ENCODE measurements around the gene EFNB2. TPM values are rescaled to one million over a fixed set of nuclear protein-coding genes. Genes with fewer than 3 reads are reported as not detected.

EFNB2 gene
- total RNA-seq, 1 donor from 2014 or later = 0.31 TPM

DNA sequence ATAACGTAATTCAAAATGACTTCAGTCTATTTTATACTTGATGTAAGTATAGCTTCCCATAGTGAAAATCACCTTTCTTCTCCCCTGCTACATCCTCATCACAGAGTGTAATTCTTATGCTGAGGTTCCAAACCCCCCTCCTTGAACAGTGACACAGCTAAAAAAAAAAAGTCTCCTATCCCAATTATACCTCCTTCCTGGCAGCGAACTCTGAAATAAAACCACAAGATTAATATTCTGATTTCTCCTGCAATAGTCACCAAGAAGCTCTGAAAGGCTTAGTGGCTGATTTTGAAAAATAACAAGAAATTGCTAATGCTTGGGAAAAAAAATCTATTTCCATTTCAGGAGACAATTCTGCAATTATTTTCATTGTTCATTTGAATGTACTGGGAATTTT lies 36.3 kb downstream of the EFNB2 start:
- POLR2A ChIA-PET = no interaction called here
- Mint-ChIP-seq H3K4me3 (no peak overlapping the region), H3K27me3 (peaks cover 40% of the 10 kb centered on the region), H3K9me3 (no peaks in the 10 kb centered on the region), H3K36me3 (ENCODE audit: low read depth) (no peaks in the 10 kb centered on the region), H3K4me1 (peaks cover 4% of the 10 kb centered on the region), H3K27ac (no peak overlapping the region)
- intact Hi-C loops (cut with micrococcal nuclease) = no loop called here
- CTCF ChIA-PET = no interaction called here
- ATAC-seq (ENCODE audit: low read depth) = no peak
- DNase-seq = no peak
- TF ChIP-seq, protein P1, sequence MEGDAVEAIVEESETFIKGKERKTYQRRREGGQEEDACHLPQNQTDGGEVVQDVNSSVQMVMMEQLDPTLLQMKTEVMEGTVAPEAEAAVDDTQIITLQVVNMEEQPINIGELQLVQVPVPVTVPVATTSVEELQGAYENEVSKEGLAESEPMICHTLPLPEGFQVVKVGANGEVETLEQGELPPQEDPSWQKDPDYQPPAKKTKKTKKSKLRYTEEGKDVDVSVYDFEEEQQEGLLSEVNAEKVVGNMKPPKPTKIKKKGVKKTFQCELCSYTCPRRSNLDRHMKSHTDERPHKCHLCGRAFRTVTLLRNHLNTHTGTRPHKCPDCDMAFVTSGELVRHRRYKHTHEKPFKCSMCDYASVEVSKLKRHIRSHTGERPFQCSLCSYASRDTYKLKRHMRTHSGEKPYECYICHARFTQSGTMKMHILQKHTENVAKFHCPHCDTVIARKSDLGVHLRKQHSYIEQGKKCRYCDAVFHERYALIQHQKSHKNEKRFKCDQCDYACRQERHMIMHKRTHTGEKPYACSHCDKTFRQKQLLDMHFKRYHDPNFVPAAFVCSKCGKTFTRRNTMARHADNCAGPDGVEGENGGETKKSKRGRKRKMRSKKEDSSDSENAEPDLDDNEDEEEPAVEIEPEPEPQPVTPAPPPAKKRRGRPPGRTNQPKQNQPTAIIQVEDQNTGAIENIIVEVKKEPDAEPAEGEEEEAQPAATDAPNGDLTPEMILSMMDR (IDR thresholded peaks at IDR 0.05) = no peak

GRCh38 chr13:106498571-106498970 lies 36.9 kb downstream of the EFNB2 start:
- Mint-ChIP-seq H3K36me3 (ENCODE audit: low read depth) (no peaks in the 10 kb centered on the region), H3K27ac (no peak overlapping the region), H3K9me3 (no peaks in the 10 kb centered on the region), H3K4me1 (peaks cover 9% of the 10 kb centered on the region), H3K4me3 (no peak overlapping the region), H3K27me3 (peaks cover 45% of the 10 kb centered on the region)
- ATAC-seq (ENCODE audit: low read depth) = no peak
- intact Hi-C loops (cut with micrococcal nuclease) = no loop called here
- TF ChIP-seq, protein P1 (IDR thresholded peaks at IDR 0.05) = no peak
- ChIA-PET POLR2A (no interaction called here), CTCF (no interaction called here)
- DNase-seq = no peak

- Mint-ChIP-seq H3K36me3 (ENCODE audit: low read depth) (no peaks in the 10 kb centered on the region), H3K4me3 (no peak overlapping the region), H3K27me3 (peaks cover 45% of the 10 kb centered on the region), H3K9me3 (no peaks in the 10 kb centered on the region), H3K4me1 (peaks cover 11% of the 10 kb centered on the region), H3K27ac (no peak overlapping the region)
- intact Hi-C loops (cut with micrococcal nuclease) = no loop called here
- TF ChIP-seq, protein P1 (IDR thresholded peaks at IDR 0.05) = no peak
- ChIA-PET POLR2A (no interaction called here), CTCF (no interaction called here)
- DNase-seq (no peak), ATAC-seq (ENCODE audit: low read depth) (no peak)
Observed at GRCh38 chr13:106498158-106498557, 37.3 kb downstream of the EFNB2 start.

GRCh38 chr13:106497079-106497478 lies 38.4 kb downstream of the EFNB2 start:
- Mint-ChIP-seq H3K4me1 (peaks cover 13% of the 10 kb centered on the region), H3K4me3 (no peak overlapping the region), H3K9me3 (no peaks in the 10 kb centered on the region), H3K27me3 (peaks cover 52% of the 10 kb centered on the region), H3K27ac (no peak overlapping the region), H3K36me3 (ENCODE audit: low read depth) (no peaks in the 10 kb centered on the region)
- TF ChIP-seq, protein P1 (IDR thresholded peaks at IDR 0.05) = no peak
- POLR2A ChIA-PET = no interaction called here
- CTCF ChIA-PET = no interaction called here
- DNase-seq (no peak), ATAC-seq (ENCODE audit: low read depth) (no peak)
- intact Hi-C loops (cut with micrococcal nuclease) = no loop called here

- POLR2A ChIA-PET = no interaction called here
- Mint-ChIP-seq H3K36me3 (ENCODE audit: low read depth) (no peaks in the 10 kb centered on the region), H3K27ac (no peak overlapping the region), H3K27me3 (peaks cover 56% of the 10 kb centered on the region), H3K4me1 (peaks cover 20% of the 10 kb centered on the region), H3K9me3 (no peaks in the 10 kb centered on the region), H3K4me3 (no peak overlapping the region)
- ATAC-seq (ENCODE audit: low read depth) = no peak
- no peak for DNase-seq
- TF ChIP-seq, protein P1 (IDR thresholded peaks at IDR 0.05) = no peak
- CTCF ChIA-PET = no interaction called here
- intact Hi-C loops (cut with micrococcal nuclease) = no loop called here
Observed at GRCh38 chr13:106496072-106496997, 39.1 kb downstream of the EFNB2 start.

Measured in activated B cell treated with CpG ODN at 0.5 μM for 24 hours (primary cell).